ENCODE measurements around the gene LILRB4. TPM values are rescaled to one million over a fixed set of nuclear protein-coding genes. Genes with fewer than 3 reads are reported as not detected.
"Not testable (repeated sequence)": the region's sequence is repeated elsewhere in the genome, so short reads cannot be mapped to it uniquely, and the experiment has no call there.

The LILRB4 gene
- total RNA-seq, 1 donor from 2014 or later: not detected

- Mint-ChIP-seq H3K36me3 (ENCODE audit: low read depth) (peaks cover 2% of the 10 kb centered on the region), H3K9me3 (ENCODE audit: low read depth) (peaks cover 29% of the 10 kb centered on the region), H3K4me1 (ENCODE audit: low read depth) (no peaks in the 10 kb centered on the region), H3K27ac (ENCODE audit: unreplicated experiment) (no peak overlapping the region), H3K27me3 (ENCODE audit: low read depth) (no peaks in the 10 kb centered on the region), H3K4me3 (ENCODE audit: unreplicated experiment) (no peak overlapping the region)
- no peak for TF ChIP-seq CTCF (IDR thresholded peaks at IDR 0.05)
- no peak for DNase-seq (ENCODE audit: low spot score)
These were observed 5.6 kb downstream of the LILRB4 start for GRCh38 chr19:54668353-54668752.

- H3K27me3 Mint-ChIP-seq (ENCODE audit: low read depth): no peaks in the 10 kb centered on the region
- DNase-seq (ENCODE audit: low spot score): no peak
- H3K4me3 Mint-ChIP-seq (ENCODE audit: unreplicated experiment): no peak overlapping the region
- peaks cover 27% of the 10 kb centered on the region for H3K9me3 Mint-ChIP-seq (ENCODE audit: low read depth)
- H3K4me1 Mint-ChIP-seq (ENCODE audit: low read depth): no peaks in the 10 kb centered on the region
- TF ChIP-seq CTCF (IDR thresholded peaks at IDR 0.05): no peak
- H3K27ac Mint-ChIP-seq (ENCODE audit: unreplicated experiment): no peak overlapping the region
- peaks cover 2% of the 10 kb centered on the region for H3K36me3 Mint-ChIP-seq (ENCODE audit: low read depth)
These were observed 8.0 kb downstream of the LILRB4 start for GRCh38 chr19:54670576-54671357.

DNA sequence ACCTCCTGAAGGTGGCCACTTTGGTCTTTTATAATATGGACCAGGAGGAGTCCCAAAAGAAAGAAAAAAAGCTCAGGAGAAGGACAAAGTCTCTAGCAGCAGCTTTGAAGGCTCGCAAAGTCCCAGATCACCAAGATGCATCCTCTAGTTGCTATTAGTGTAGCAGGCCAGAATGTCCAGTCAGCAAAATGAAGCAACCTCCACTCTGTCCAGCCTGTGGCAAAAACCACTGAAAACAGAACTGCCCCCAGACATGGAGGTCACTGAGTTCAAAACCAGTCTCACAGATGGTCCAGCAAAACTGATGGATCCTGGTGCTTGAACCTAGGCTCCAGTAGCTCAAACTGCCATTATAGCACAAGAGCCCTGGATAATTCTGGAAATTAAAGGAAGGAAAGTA is 10.4 kb downstream of the LILRB4 start:
- H3K9me3 Mint-ChIP-seq (ENCODE audit: low read depth): peaks cover 17% of the 10 kb centered on the region

GRCh38 chr19:54674021-54674617 is 11.3 kb downstream of the LILRB4 start:
- Mint-ChIP-seq H3K36me3 (ENCODE audit: low read depth) (no peaks in the 10 kb centered on the region), H3K27me3 (ENCODE audit: low read depth) (no peaks in the 10 kb centered on the region), H3K4me1 (ENCODE audit: low read depth) (no peaks in the 10 kb centered on the region), H3K9me3 (ENCODE audit: low read depth) (peaks cover 9% of the 10 kb centered on the region), H3K27ac (ENCODE audit: unreplicated experiment) (no peak overlapping the region), H3K4me3 (ENCODE audit: unreplicated experiment) (no peak overlapping the region)
- TF ChIP-seq CTCF (IDR thresholded peaks at IDR 0.05): peak; percentile 66
- DNase-seq (ENCODE audit: low spot score): no peak

More for the DNA sequence above, 10.4 kb downstream of the LILRB4 start:
- Mint-ChIP-seq H3K27ac (ENCODE audit: unreplicated experiment) (no peak overlapping the region), H3K27me3 (ENCODE audit: low read depth) (no peaks in the 10 kb centered on the region), H3K4me1 (ENCODE audit: low read depth) (no peaks in the 10 kb centered on the region), H3K4me3 (ENCODE audit: unreplicated experiment) (no peak overlapping the region), H3K36me3 (ENCODE audit: low read depth) (peaks cover 2% of the 10 kb centered on the region)
- no peak for TF ChIP-seq CTCF (IDR thresholded peaks at IDR 0.05)
- DNase-seq (ENCODE audit: low spot score): no peak

DNA sequence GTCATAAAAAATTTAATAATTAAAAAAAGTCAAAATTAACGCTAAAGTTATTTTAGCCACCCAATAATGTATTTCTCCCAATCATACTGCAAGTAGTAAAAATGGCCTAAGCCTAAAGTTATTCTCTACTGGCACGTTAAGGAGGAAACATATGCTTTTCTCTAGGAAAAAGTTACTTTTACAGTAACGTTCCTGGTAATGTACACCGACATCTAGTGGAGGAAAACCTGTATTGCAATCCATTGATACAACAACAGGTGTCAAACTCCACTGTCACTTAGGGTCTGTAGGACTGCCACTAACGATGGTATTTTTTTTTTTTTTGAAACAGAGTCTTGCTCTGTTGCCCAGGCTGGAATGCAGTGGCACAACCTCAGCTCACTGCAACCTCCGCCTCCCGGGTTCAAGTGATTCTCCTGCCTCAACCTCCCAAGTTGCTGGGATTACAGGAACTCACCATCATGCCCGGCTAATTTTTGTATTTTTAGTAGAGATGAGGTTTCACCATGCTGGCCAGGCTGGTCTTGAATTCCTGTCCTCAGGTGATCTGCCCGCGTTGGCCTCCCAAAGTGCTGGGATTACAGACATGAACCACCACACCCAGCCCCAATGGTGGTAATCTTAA is 13.5 kb downstream of the LILRB4 start:
- not testable (repeated sequence) for H3K9me3 Mint-ChIP-seq (ENCODE audit: low read depth); H3K4me1 Mint-ChIP-seq (ENCODE audit: low read depth); H3K36me3 Mint-ChIP-seq (ENCODE audit: low read depth); H3K4me3 Mint-ChIP-seq (ENCODE audit: unreplicated experiment); H3K27me3 Mint-ChIP-seq (ENCODE audit: low read depth); H3K27ac Mint-ChIP-seq (ENCODE audit: unreplicated experiment); DNase-seq (ENCODE audit: low spot score)
- TF ChIP-seq CTCF (IDR thresholded peaks at IDR 0.05): peak; percentile 86

All from chondrocyte (in vitro differentiated cells).